HG02981 (cell line): Measurements from ENCODE around the gene ETAA1.
A peak's percentile ranks its signal among the peaks of the same experiment; 100 is the strongest.

Experiments
- ATAC-seq: cut with Tn5 transposase; IDR thresholded peaks from one replicate; pipeline ENCODE4 v1.9.1; 2021; ENCODE audit warnings: mild to moderate bottlenecking, moderate library complexity; ENCODE audit not compliant: unreplicated experiment

Gene ETAA1

GRCh38 chr2:67397143-67397986 lies at the start of gene ETAA1:
TSS of gene ETAA1 (plus strand) at chr2:67397333. CDS start at chr2:67397449, 116 bp downstream.
- ATAC-seq = peak; percentile 100

- ATAC-seq = no peak
Observed at GRCh38 chr2:67366832-67367412, 30.2 kb upstream of the ETAA1 start.

- no peak for ATAC-seq
Observed at GRCh38 chr2:67374481-67374880, 22.7 kb upstream of the ETAA1 start.

GRCh38 chr2:67374949-67375348 lies 22.2 kb upstream of the ETAA1 start:
- ATAC-seq = no peak

- ATAC-seq = no peak
Observed at GRCh38 chr2:67378555-67378954, 18.6 kb upstream of the ETAA1 start.

GRCh38 chr2:67379048-67379447 lies 18.1 kb upstream of the ETAA1 start:
- ATAC-seq = no peak

- no peak for ATAC-seq
Observed at GRCh38 chr2:67384123-67384822, 12.9 kb upstream of the ETAA1 start.

GRCh38 chr2:67388680-67389079 lies 8.5 kb upstream of the ETAA1 start:
- no peak for ATAC-seq

- ATAC-seq = no peak
Observed at GRCh38 chr2:67389286-67389685, 7.8 kb upstream of the ETAA1 start.

GRCh38 chr2:67389788-67390187 lies 7.3 kb upstream of the ETAA1 start:
- ATAC-seq = no peak

- ATAC-seq = no peak
Observed at GRCh38 chr2:67393237-67393636, 3.9 kb upstream of the ETAA1 start.

- no peak for ATAC-seq
Observed at GRCh38 chr2:67394734-67395133, 2.4 kb upstream of the ETAA1 start.

- no peak for ATAC-seq
Observed at GRCh38 chr2:67399144-67399543, 2.0 kb downstream of the ETAA1 start.

GRCh38 chr2:67399831-67400489 lies 2.8 kb downstream of the ETAA1 start:
- ATAC-seq = no peak

- no peak for ATAC-seq
Observed at GRCh38 chr2:67400560-67401485, 3.7 kb downstream of the ETAA1 start.

GRCh38 chr2:67408346-67408745 lies 11.2 kb downstream of the ETAA1 start:
- ATAC-seq = no peak

GRCh38 chr2:67412424-67412823 lies 15.3 kb downstream of the ETAA1 start:
- ATAC-seq = no peak

- ATAC-seq = no peak
Observed at GRCh38 chr2:67414867-67415266, 17.7 kb downstream of the ETAA1 start.

- no peak for ATAC-seq
Observed at GRCh38 chr2:67416136-67416535, 19.0 kb downstream of the ETAA1 start.

GRCh38 chr2:67423489-67423888 lies 26.4 kb downstream of the ETAA1 start:
- no peak for ATAC-seq
